Activated gamma-delta T cell treated with Interleukin-2 at 50 U/mL for 16 hours (primary cell): ENCODE measurements around the gene ZMYM4.
"Not testable (repeated sequence)": the region's sequence is repeated elsewhere in the genome, so short reads cannot be mapped to it uniquely, and the experiment has no call there.

Experiments used
- DNase-seq: peaks from one replicate; pipeline ENCODE4 v3.0.0-alpha.2; 2020

The ZMYM4 gene

GRCh38 chr1:35268282-35269200 is at the start of gene ZMYM4:
Gene ZMYM4, plus strand, starts transcription at chr1:35268709. Its CDS starts 338 bp downstream, at chr1:35269047.
- DNase-seq: peak; percentile 87

GRCh38 chr1:35220976-35221375 is 47.5 kb upstream of the ZMYM4 start:
- no peak for DNase-seq

GRCh38 chr1:35222322-35223083 is 46.0 kb upstream of the ZMYM4 start:
- DNase-seq: no peak

- no peak for DNase-seq
Measured at GRCh38 chr1:35223084-35223630, 45.4 kb upstream of the ZMYM4 start.

- no peak for DNase-seq
Measured at GRCh38 chr1:35226546-35226945, 42.0 kb upstream of the ZMYM4 start.

GRCh38 chr1:35229587-35230360 is 38.7 kb upstream of the ZMYM4 start:
- DNase-seq: no peak

GRCh38 chr1:35231287-35231686 is 37.2 kb upstream of the ZMYM4 start:
- no peak for DNase-seq

GRCh38 chr1:35236772-35237171 is 31.7 kb upstream of the ZMYM4 start:
- DNase-seq: not testable (repeated sequence)

- no peak for DNase-seq
Measured at GRCh38 chr1:35243691-35244090, 24.8 kb upstream of the ZMYM4 start.

- DNase-seq: no peak
Measured at GRCh38 chr1:35247256-35247655, 21.3 kb upstream of the ZMYM4 start.

- DNase-seq: no peak
Measured at GRCh38 chr1:35253941-35254340, 14.6 kb upstream of the ZMYM4 start.

- DNase-seq: no peak
Measured at GRCh38 chr1:35255276-35255675, 13.2 kb upstream of the ZMYM4 start.

- DNase-seq: no peak
Measured at GRCh38 chr1:35259561-35259960, 8.9 kb upstream of the ZMYM4 start.

GRCh38 chr1:35261412-35262120 is 6.9 kb upstream of the ZMYM4 start:
- no peak for DNase-seq

GRCh38 chr1:35264035-35264434 is 4.5 kb upstream of the ZMYM4 start:
- no peak for DNase-seq

GRCh38 chr1:35264871-35265270 is 3.6 kb upstream of the ZMYM4 start:
- no peak for DNase-seq

- no peak for DNase-seq
Measured at GRCh38 chr1:35266306-35266705, 2.2 kb upstream of the ZMYM4 start.

GRCh38 chr1:35269201-35269988 is 886 bp downstream of the ZMYM4 start:
- peak; percentile 3 for DNase-seq

- no peak for DNase-seq
Measured at GRCh38 chr1:35269989-35270289, 1.4 kb downstream of the ZMYM4 start.

GRCh38 chr1:35270836-35271235 is 2.3 kb downstream of the ZMYM4 start:
- DNase-seq: no peak

- no peak for DNase-seq
Measured at GRCh38 chr1:35274197-35274596, 5.7 kb downstream of the ZMYM4 start.
